Tibial nerve (tissue), 4 donors: ENCODE results near the gene ATP9B. TPM values are rescaled to one million over a fixed set of nuclear protein-coding genes. Genes with fewer than 3 reads are reported as not detected.
A peak's percentile ranks its signal among the peaks of the same experiment; 100 is the strongest.

Experiments used
- DNase-seq, 2 donors: peaks; one replicate each; pipeline ENCODE4 v3.0.0-alpha.2; 2019; ENCODE audit warnings: low spot score in 2 of 2
- H3K27ac ChIP-seq, 4 donors: fragments of 200-600 bp; sonication (generic) in 3 of 4; one replicate each; pipeline ENCODE4 v1.5.1; 2017 to 2019; ENCODE audit warnings: mild to moderate bottlenecking in 1 of 4
- H3K27me3 ChIP-seq, 2 donors: fragments of 200-600 bp; sonication (generic) in 1 of 2; one replicate each; pipeline versions ENCODE4 v1.5.1 to v1.6.0; 2017 to 2019
- H3K36me3 ChIP-seq, 3 donors: fragments of 200-600 bp; sonication (generic); one replicate each; pipeline ENCODE4 v1.5.1; 2018 to 2019
- H3K4me1 ChIP-seq, 4 donors: fragments of 200-600 bp; sonication (generic) in 3 of 4; one replicate each; pipeline ENCODE4 v1.5.1; 2017 to 2019
- H3K4me3 ChIP-seq, 4 donors: fragments of 200-600 bp; sonication (generic) in 3 of 4; one replicate each; pipeline ENCODE4 v1.5.1; 2017 to 2019; ENCODE audit warnings: mild to moderate bottlenecking in 1 of 4, moderate library complexity in 1 of 4
- H3K9me3 ChIP-seq, 4 donors: fragments of 200-600 bp; sonication (generic) in 3 of 4; one replicate each; pipeline ENCODE4 v1.5.1; 2017 to 2019
- EP300 ChIP-seq, 2 donors: sonication (generic); formaldehyde crosslinking; IDR thresholded peaks; one replicate each; pipeline ENCODE4 v1.6.1; 2017; ENCODE audit warnings: antibody characterized with exemption in 2 of 2, mild to moderate bottlenecking in 1 of 2
- POLR2A ChIP-seq, 2 donors: fragments of 450-650 bp; IDR thresholded peaks; one replicate each; pipeline ENCODE4 v1.6.1; 2017; ENCODE audit warnings: antibody characterized with exemption in 2 of 2, mild to moderate bottlenecking in 2 of 2, moderate library complexity in 2 of 2
- WGBS, 2 donors: methylation state at CpG; one replicate each; pipeline ENCODE4 v1.1.5; 2018; 5-methylcytosine and 5-hydroxymethylcytosine counted together
- total RNA-seq, 4 donors: library from RNA; depleted of rRNA; stranded (reverse); fragments of >200 nt; gene quantifications; one replicate each; pipeline ENCODE4 v1.1.0, GENCODE V29; 2016
- TF ChIP-seq, protein P1 (sequence below), 5 experiments: fragments of 200-600 bp in 3 of 5; fragments of 450-650 bp in 2 of 5; sonication (generic) in 3 of 5; IDR thresholded peaks; one replicate each; pipeline ENCODE4 v1.5.1; 2016 to 2019; ENCODE audit warnings: antibody characterized with exemption in 5 of 5, mild to moderate bottlenecking in 3 of 5, moderate library complexity in 2 of 5

The ATP9B gene
- total RNA-seq, 4 donors from 2014 or later = 56.9 to 68.7 (median 59.8) TPM

DNA sequence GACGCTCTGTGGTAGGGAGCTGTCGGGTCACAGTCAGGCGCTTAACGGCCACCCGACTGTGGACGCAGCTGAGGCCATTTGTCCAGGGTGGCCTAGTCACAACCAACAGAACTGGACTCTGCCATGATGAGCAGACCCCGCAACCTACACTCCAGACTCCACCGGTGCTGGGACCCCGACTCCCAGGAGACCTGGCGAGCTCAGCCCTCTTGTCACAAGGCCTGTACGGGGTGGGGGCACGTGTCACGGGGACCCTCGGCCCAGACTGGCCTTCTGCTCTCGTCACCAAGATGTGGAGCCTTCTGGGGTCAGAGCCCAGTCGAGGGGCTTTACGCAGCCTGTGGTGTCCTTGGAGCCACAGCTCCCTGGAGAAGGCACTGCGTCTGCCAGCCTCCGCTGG is 349.0 kb downstream of the ATP9B start:
- WGBS, 2 donors = 84 to 90% methylated on average over 9 to 19 of the region's 19 CpGs
- DNase-seq = no peak
- H3K36me3 ChIP-seq = peaks cover 0 to 34% (median 0%) of the 10 kb centered on the region in 3 donors
- no peaks in the 10 kb centered on the region for H3K27me3 ChIP-seq
- H3K4me1 ChIP-seq = peaks cover under 1 to 52% (median 18%) of the 10 kb centered on the region in 4 donors
- peak overlapping the region in 1 of 4 donors; percentile 62 for H3K27ac ChIP-seq
- TF ChIP-seq EP300 (IDR thresholded peaks at IDR 0.05) (no peak), POLR2A (IDR thresholded peaks at IDR 0.05) (no peak)
- TF ChIP-seq, protein P1, sequence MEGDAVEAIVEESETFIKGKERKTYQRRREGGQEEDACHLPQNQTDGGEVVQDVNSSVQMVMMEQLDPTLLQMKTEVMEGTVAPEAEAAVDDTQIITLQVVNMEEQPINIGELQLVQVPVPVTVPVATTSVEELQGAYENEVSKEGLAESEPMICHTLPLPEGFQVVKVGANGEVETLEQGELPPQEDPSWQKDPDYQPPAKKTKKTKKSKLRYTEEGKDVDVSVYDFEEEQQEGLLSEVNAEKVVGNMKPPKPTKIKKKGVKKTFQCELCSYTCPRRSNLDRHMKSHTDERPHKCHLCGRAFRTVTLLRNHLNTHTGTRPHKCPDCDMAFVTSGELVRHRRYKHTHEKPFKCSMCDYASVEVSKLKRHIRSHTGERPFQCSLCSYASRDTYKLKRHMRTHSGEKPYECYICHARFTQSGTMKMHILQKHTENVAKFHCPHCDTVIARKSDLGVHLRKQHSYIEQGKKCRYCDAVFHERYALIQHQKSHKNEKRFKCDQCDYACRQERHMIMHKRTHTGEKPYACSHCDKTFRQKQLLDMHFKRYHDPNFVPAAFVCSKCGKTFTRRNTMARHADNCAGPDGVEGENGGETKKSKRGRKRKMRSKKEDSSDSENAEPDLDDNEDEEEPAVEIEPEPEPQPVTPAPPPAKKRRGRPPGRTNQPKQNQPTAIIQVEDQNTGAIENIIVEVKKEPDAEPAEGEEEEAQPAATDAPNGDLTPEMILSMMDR (IDR thresholded peaks at IDR 0.05) = no peak
- no peaks in the 10 kb centered on the region for H3K9me3 ChIP-seq
- no peak overlapping the region for H3K4me3 ChIP-seq

DNA sequence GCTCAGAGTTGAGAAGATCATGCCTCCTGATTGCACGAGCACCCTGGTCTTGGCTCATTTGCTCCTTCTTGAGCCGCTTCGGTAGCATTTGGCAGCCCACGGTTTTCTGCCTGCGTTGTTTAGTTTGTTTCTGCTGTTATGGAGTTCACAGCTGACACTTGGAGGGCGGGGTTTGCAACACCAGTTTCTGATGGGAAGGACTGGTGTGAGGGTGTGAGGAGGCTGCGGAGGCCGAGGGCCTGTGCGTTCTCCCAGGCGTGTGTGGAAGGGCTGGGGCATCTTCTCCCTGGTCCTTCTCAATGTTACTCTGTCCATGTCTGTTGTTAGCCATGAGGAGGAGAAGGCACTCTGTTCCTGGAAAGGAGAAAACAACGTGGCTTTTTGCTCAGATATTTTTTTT is 349.4 kb downstream of the ATP9B start:
- Histone ChIP-seq H3K4me3 (no peak overlapping the region), H3K27ac (peak overlapping the region in 1 of 4 donors; percentile 62), H3K27me3 (no peaks in the 10 kb centered on the region), H3K4me1 (peaks cover 4 to 56% (median 22%) of the 10 kb centered on the region in 4 donors), H3K9me3 (no peaks in the 10 kb centered on the region), H3K36me3 (peaks cover 0 to 30% (median 0%) of the 10 kb centered on the region in 3 donors)
- no peak for DNase-seq
- 64 to 70% methylated on average over 11 of the region's 11 CpGs for WGBS, 2 donors
- TF ChIP-seq, protein P1 (IDR thresholded peaks at IDR 0.05) = no peak
- TF ChIP-seq EP300 (IDR thresholded peaks at IDR 0.05) = no peak
- TF ChIP-seq POLR2A (IDR thresholded peaks at IDR 0.05) = no peak

DNA sequence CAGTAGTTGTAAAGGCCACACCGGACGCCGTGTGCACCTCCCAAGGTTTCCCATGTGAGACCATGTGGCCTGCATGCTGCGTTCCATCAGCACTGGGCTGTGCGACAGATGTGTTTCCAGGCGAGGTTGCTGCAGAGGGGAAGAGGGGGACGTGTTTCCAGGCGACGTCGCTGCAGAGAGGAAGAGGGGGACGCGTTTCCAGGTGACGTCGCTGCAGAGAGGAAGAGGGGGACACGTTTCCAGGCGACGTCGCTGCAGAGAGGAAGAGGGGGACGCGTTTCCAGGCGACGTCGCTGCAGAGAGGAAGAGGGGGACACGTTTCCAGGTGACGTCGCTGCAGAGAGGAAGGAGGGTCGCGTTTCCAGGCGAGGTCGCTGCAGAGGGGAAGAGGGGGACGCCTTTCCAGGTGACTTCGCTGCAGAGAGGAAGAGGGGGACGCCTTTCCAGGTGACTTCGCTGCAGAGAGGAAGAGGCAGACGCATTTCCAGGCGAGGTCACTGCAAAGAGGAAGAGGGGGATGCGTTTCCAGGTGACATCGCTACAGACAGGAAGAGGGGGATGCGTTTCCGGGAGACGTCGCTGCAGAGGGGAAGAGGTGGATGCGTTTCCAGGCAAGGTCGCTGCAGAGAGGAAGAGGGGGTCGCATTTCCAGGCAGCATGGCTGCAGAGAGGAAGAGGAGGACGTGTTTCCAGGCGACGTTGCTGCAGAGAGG is 351.0 kb downstream of the ATP9B start:
- Histone ChIP-seq H3K27me3 (no peaks in the 10 kb centered on the region), H3K36me3 (peaks cover 0 to 18% (median 0%) of the 10 kb centered on the region in 3 donors), H3K4me3 (no peak overlapping the region), H3K4me1 (peaks cover 4 to 63% (median 27%) of the 10 kb centered on the region in 4 donors), H3K27ac (no peak overlapping the region), H3K9me3 (no peaks in the 10 kb centered on the region)
- TF ChIP-seq, protein P1 (IDR thresholded peaks at IDR 0.05) = no peak
- TF ChIP-seq POLR2A (IDR thresholded peaks at IDR 0.05) (no peak), EP300 (IDR thresholded peaks at IDR 0.05) (no peak)
- 90 to 92% methylated on average over 48 of the region's 48 CpGs for WGBS, 2 donors
- no peak for DNase-seq

DNA sequence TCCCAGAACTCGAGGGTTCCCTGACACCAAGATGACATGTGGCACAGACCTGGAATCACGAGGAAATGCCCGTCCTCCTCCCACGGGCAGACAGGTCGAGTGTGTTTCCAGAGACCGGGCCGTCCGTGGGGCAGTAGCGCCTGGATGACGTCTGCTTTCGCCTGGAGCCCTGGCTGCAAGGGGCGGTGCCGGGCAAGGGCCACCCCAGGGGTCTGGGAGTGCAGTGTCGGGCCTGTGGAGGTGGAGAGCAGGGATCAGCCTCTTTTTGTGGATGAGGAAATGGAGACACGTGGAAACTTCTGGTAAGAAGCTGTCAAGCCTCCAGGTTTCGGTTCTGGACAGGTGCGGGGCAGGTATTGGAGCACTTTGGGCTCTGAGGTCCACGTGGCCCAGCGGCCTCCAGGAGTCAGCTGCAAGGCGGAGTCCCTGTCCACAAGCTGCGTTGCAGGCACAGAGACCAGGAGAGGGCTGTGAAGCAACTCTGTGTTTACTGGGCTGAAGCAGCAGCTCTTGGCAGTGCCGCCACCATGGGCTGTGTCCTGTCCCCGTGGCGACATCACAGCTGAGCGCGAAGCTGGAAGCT is 352.2 kb downstream of the ATP9B start:
- 71 to 76% methylated on average over 19 to 21 of the region's 26 CpGs for WGBS, 2 donors
- Histone ChIP-seq H3K4me3 (no peak overlapping the region), H3K27ac (peak overlapping the region in 2 of 4 donors; percentile 49 to 79), H3K27me3 (no peaks in the 10 kb centered on the region), H3K9me3 (no peaks in the 10 kb centered on the region), H3K36me3 (peaks cover 0 to 18% (median 0%) of the 10 kb centered on the region in 3 donors), H3K4me1 (peaks cover 4 to 72% (median 27%) of the 10 kb centered on the region in 4 donors)
- no peak for DNase-seq
- TF ChIP-seq, protein P1 (IDR thresholded peaks at IDR 0.05) = no peak
- TF ChIP-seq EP300 (IDR thresholded peaks at IDR 0.05) (no peak), POLR2A (IDR thresholded peaks at IDR 0.05) (no peak)
